Fibroblast of the aortic adventitia (primary cell): ENCODE measurements around the gene KLK2. TPM values are rescaled to one million over a fixed set of nuclear protein-coding genes. Genes with fewer than 3 reads are reported as not detected.

ENCODE experiments used
- DNase-seq: peaks from one replicate; pipeline ENCODE4 v3.0.0-alpha.2; 2010; ENCODE audit warnings: low read depth
- H3K4me3 ChIP-seq: 2 replicates; pipeline ENCODE4 v1.5.1; 2011; ENCODE audit warnings: low read depth, mild to moderate bottlenecking, control low read depth, low read length, moderate library complexity
- CTCF ChIP-seq: IDR thresholded peaks from 2 replicates; pipeline ENCODE4 v1.5.1; 2011; ENCODE audit warnings: mild to moderate bottlenecking, low read length, control low read depth, inconsistent platforms; ENCODE audit not compliant: insufficient read depth
- total RNA-seq: library from RNA; depleted of rRNA; stranded (reverse); fragments of >200 nt; gene quantifications from 2 replicates; pipeline ENCODE4 v1.2.3, GENCODE V29; 2012; ENCODE audit warnings: low replicate concordance

The KLK2 gene
- total RNA-seq = not detected in 2 replicates

- no peak for TF ChIP-seq CTCF
- H3K4me3 ChIP-seq = no peak within 1 kb of the TSS
- no peak for DNase-seq
These were observed at the start of gene KLK2 for GRCh38 chr19:50873056-50873455. Gene KLK2, plus strand, starts transcription at chr19:50873439. Its CDS starts 35 bp downstream, at chr19:50873474.

DNA sequence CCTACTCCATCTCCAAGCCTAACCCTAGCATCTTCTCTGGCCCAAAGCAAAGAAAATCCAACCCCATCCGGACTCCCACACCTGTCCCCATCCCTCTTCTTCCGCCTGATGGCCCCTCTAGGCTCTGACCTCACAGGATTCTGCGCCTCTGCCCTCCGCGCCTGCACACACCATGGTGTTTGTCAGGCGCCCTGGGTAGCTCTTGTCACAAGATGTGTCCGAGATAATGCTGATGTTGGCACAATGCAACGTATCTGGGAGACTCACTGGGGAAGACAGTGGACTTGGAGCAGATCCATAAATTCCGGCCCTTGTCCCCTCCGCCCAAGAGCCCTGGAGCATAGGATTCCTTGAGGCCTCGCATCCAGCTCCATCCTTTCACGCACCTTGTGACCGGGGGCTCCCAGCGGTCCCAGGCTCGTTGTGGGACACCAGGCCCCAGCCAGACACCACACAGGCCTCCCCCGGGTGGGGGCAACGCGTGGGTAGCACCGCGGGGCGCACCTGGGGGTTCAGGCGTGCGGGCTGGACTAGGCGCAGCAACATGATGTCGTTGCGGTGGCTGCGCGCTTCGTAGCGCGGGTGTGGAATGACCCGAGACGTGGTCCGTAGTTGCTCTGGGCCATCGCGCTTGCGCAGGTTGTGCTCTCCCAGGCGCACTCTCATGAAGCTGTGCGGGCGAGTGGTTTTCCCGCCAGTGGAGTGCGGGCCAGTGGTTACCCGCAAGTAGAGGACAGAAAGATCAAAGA lies 46.6 kb upstream of the KLK2 start:
- TF ChIP-seq CTCF = no peak
- no peak for DNase-seq
- H3K4me3 ChIP-seq = no peak overlapping the region

DNA sequence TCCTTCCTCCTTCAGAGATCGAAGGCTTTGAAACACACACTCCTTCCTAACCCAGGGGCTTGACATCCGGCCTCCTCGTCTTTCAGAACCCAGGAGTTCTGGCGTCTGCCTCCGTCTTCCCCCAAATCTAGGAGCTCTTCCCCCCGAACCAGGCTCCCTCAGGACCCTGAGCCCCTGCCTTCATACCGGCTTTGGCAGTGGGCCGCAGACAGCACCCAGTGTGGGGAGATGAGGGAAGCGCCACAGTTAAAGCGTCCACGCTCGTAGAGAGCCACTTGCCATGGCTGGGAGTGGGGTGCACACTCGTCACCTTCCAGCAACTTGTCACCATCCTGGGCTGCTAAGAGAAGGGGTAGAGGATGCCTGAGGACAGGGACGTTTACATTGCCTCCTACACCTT lies 45.8 kb upstream of the KLK2 start:
- DNase-seq = no peak
- no peak overlapping the region for H3K4me3 ChIP-seq
- no peak for TF ChIP-seq CTCF

- TF ChIP-seq CTCF = no peak
- no peak overlapping the region for H3K4me3 ChIP-seq
- no peak for DNase-seq
These were observed 43.4 kb upstream of the KLK2 start for GRCh38 chr19:50829801-50830200.

DNA sequence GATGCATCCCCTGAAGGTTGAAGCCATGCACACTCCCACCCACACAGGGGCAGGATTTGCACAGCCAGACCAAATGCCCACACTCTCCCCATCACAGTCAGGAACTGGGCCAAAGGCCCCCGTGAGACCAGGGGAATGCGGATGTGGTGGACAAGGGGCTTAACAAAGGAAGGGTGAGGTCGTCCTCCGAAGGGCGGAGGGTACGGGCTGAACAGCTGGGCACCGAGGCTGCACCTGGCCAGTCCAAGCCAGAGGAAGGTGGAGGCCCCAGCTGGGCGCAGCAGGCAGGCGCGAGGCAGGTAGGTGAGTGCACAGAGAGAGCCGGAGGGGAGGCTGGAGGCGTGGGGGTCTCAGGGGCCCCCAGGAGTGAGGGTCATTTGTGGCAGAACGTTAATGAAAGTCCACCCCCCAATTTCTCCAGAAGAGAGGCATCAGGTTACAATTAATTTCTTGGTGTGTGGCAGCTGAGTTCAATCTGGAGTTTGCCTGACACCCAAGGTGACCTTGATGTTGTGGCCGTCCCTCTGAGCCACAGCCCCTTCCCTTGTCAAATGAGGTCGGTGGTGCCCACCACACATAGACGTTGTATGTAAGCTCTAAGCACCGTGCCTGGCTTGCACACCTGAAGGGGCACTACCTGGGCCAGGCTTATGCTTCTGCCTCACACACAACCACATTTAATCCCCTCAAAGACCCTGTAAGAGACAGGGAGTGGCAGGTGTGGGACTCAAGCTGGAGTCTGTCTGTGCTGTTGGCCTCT lies 42.8 kb upstream of the KLK2 start:
- no peak for TF ChIP-seq CTCF
- no peak for DNase-seq

DNA sequence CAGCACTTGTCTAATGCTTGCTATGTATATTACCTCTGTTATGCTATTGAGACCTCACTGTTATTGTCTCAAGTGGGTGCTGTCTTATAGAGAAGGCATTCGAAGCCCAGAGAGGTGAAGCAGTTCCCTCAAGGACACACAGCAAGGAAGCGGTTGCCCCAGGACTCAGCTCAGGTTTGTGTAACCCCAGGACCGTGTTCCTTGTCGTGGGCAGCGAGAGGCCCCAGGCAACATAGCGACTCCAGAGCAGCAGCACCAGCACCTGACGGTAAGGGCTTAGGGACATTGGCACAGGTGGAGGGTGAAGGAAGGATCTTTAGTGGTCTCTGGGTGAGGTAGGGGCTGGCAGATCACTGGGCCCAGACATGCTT lies 42.2 kb upstream of the KLK2 start:
- no peak for TF ChIP-seq CTCF
- DNase-seq = no peak
- no peak overlapping the region for H3K4me3 ChIP-seq

More for the DNA sequence above, 42.8 kb upstream of the KLK2 start:
- no peak overlapping the region for H3K4me3 ChIP-seq
